Measurements from ENCODE around the gene CNIH3.

CNIH3 gene

GRCh38 chr1:224745924-224746323, 129.8 kb downstream of the CNIH3 start:
- DNase-seq (ENCODE audit: low read depth, low spot score), result no peak
- no peak for TF ChIP-seq POLR2AphosphoS5 (IDR thresholded peaks at IDR 0.05; ENCODE audit: borderline replicate concordance, low read depth, low read length)
- no peak for TF ChIP-seq EZH2 (IDR thresholded peaks at IDR 0.05)
- no peak for TF ChIP-seq FOXP2 (optimal IDR thresholded peaks at IDR 0.05; ENCODE audit: control extremely low read depth, extremely low read length, insufficient read depth)
- H3K27ac ChIP-seq, result no peak overlapping the region
- H3K9me3 ChIP-seq (ENCODE audit: low read depth, low read length), result no peaks in the 10 kb centered on the region
- no peak overlapping the region for H3K9ac ChIP-seq (ENCODE audit: insufficient read length)
- H3K36me3 ChIP-seq (ENCODE audit: insufficient read depth, low read length), result no peaks in the 10 kb centered on the region
- no peak overlapping the region for H3K4me3 ChIP-seq

- Histone ChIP-seq H3K9me3 (ENCODE audit: low read depth, low read length) (no peaks in the 10 kb centered on the region), H3K27ac (no peak overlapping the region), H3K36me3 (ENCODE audit: insufficient read depth, low read length) (no peaks in the 10 kb centered on the region), H3K9ac (ENCODE audit: insufficient read length) (no peak overlapping the region), H3K4me3 (no peak overlapping the region)
- no peak for DNase-seq (ENCODE audit: low read depth, low spot score)
- no peak for TF ChIP-seq EZH2 (IDR thresholded peaks at IDR 0.05)
- no peak for TF ChIP-seq FOXP2 (optimal IDR thresholded peaks at IDR 0.05; ENCODE audit: control extremely low read depth, extremely low read length, insufficient read depth)
- TF ChIP-seq POLR2AphosphoS5 (IDR thresholded peaks at IDR 0.05; ENCODE audit: borderline replicate concordance, low read depth, low read length), result no peak
Measured at GRCh38 chr1:224747578-224747977, 131.5 kb downstream of the CNIH3 start.

GRCh38 chr1:224749916-224750315, 133.8 kb downstream of the CNIH3 start:
- no peak for DNase-seq (ENCODE audit: low read depth, low spot score)
- H3K9me3 ChIP-seq (ENCODE audit: low read depth, low read length), result no peaks in the 10 kb centered on the region
- no peaks in the 10 kb centered on the region for H3K36me3 ChIP-seq (ENCODE audit: insufficient read depth, low read length)
- no peak overlapping the region for H3K9ac ChIP-seq (ENCODE audit: insufficient read length)
- TF ChIP-seq FOXP2 (optimal IDR thresholded peaks at IDR 0.05; ENCODE audit: control extremely low read depth, extremely low read length, insufficient read depth) (no peak), EZH2 (IDR thresholded peaks at IDR 0.05) (no peak), POLR2AphosphoS5 (IDR thresholded peaks at IDR 0.05; ENCODE audit: borderline replicate concordance, low read depth, low read length) (no peak)
- H3K27ac ChIP-seq, result no peak overlapping the region
- no peak overlapping the region for H3K4me3 ChIP-seq

- TF ChIP-seq EZH2 (IDR thresholded peaks at IDR 0.05) (no peak), POLR2AphosphoS5 (IDR thresholded peaks at IDR 0.05; ENCODE audit: borderline replicate concordance, low read depth, low read length) (no peak), FOXP2 (optimal IDR thresholded peaks at IDR 0.05; ENCODE audit: control extremely low read depth, extremely low read length, insufficient read depth) (no peak)
- H3K9me3 ChIP-seq (ENCODE audit: low read depth, low read length), result no peaks in the 10 kb centered on the region
- no peaks in the 10 kb centered on the region for H3K36me3 ChIP-seq (ENCODE audit: insufficient read depth, low read length)
- no peak overlapping the region for H3K4me3 ChIP-seq
- H3K27ac ChIP-seq, result no peak overlapping the region
- DNase-seq (ENCODE audit: low read depth, low spot score), result no peak
- H3K9ac ChIP-seq (ENCODE audit: insufficient read length), result no peak overlapping the region
Measured at GRCh38 chr1:224751624-224752311, 135.7 kb downstream of the CNIH3 start.

GRCh38 chr1:224753491-224753890, 137.4 kb downstream of the CNIH3 start:
- no peak for TF ChIP-seq EZH2 (IDR thresholded peaks at IDR 0.05)
- no peak for TF ChIP-seq POLR2AphosphoS5 (IDR thresholded peaks at IDR 0.05; ENCODE audit: borderline replicate concordance, low read depth, low read length)
- TF ChIP-seq FOXP2 (optimal IDR thresholded peaks at IDR 0.05; ENCODE audit: control extremely low read depth, extremely low read length, insufficient read depth), result no peak
- no peak for DNase-seq (ENCODE audit: low read depth, low spot score)
- Histone ChIP-seq H3K4me3 (no peak overlapping the region), H3K9me3 (ENCODE audit: low read depth, low read length) (no peaks in the 10 kb centered on the region), H3K9ac (ENCODE audit: insufficient read length) (no peak overlapping the region), H3K36me3 (ENCODE audit: insufficient read depth, low read length) (no peaks in the 10 kb centered on the region), H3K27ac (no peak overlapping the region)

GRCh38 chr1:224755586-224755985, 139.5 kb downstream of the CNIH3 start:
- no peak overlapping the region for H3K4me3 ChIP-seq
- TF ChIP-seq EZH2 (IDR thresholded peaks at IDR 0.05), result no peak
- no peak for TF ChIP-seq POLR2AphosphoS5 (IDR thresholded peaks at IDR 0.05; ENCODE audit: borderline replicate concordance, low read depth, low read length)
- no peak for TF ChIP-seq FOXP2 (optimal IDR thresholded peaks at IDR 0.05; ENCODE audit: control extremely low read depth, extremely low read length, insufficient read depth)
- no peak for DNase-seq (ENCODE audit: low read depth, low spot score)
- H3K27ac ChIP-seq, result no peak overlapping the region
- H3K9me3 ChIP-seq (ENCODE audit: low read depth, low read length), result no peaks in the 10 kb centered on the region
- H3K36me3 ChIP-seq (ENCODE audit: insufficient read depth, low read length), result no peaks in the 10 kb centered on the region
- no peak overlapping the region for H3K9ac ChIP-seq (ENCODE audit: insufficient read length)

- Histone ChIP-seq H3K36me3 (ENCODE audit: insufficient read depth, low read length) (no peaks in the 10 kb centered on the region), H3K27ac (no peak overlapping the region), H3K9me3 (ENCODE audit: low read depth, low read length) (no peaks in the 10 kb centered on the region), H3K4me3 (no peak overlapping the region), H3K9ac (ENCODE audit: insufficient read length) (no peak overlapping the region)
- no peak for DNase-seq (ENCODE audit: low read depth, low spot score)
- TF ChIP-seq POLR2AphosphoS5 (IDR thresholded peaks at IDR 0.05; ENCODE audit: borderline replicate concordance, low read depth, low read length) (no peak), EZH2 (IDR thresholded peaks at IDR 0.05) (no peak), FOXP2 (optimal IDR thresholded peaks at IDR 0.05; ENCODE audit: control extremely low read depth, extremely low read length, insufficient read depth) (no peak)
Measured at GRCh38 chr1:224757508-224757907, 141.4 kb downstream of the CNIH3 start.

GRCh38 chr1:224759135-224759534, 143.0 kb downstream of the CNIH3 start:
- TF ChIP-seq FOXP2 (optimal IDR thresholded peaks at IDR 0.05; ENCODE audit: control extremely low read depth, extremely low read length, insufficient read depth) (no peak), POLR2AphosphoS5 (IDR thresholded peaks at IDR 0.05; ENCODE audit: borderline replicate concordance, low read depth, low read length) (no peak), EZH2 (IDR thresholded peaks at IDR 0.05) (no peak)
- no peaks in the 10 kb centered on the region for H3K9me3 ChIP-seq (ENCODE audit: low read depth, low read length)
- H3K4me3 ChIP-seq, result no peak overlapping the region
- H3K9ac ChIP-seq (ENCODE audit: insufficient read length), result no peak overlapping the region
- no peaks in the 10 kb centered on the region for H3K36me3 ChIP-seq (ENCODE audit: insufficient read depth, low read length)
- no peak for DNase-seq (ENCODE audit: low read depth, low spot score)
- no peak overlapping the region for H3K27ac ChIP-seq

GRCh38 chr1:224759681-224760091, 143.6 kb downstream of the CNIH3 start:
- no peak for DNase-seq (ENCODE audit: low read depth, low spot score)
- Histone ChIP-seq H3K9ac (ENCODE audit: insufficient read length) (no peak overlapping the region), H3K4me3 (no peak overlapping the region), H3K9me3 (ENCODE audit: low read depth, low read length) (no peaks in the 10 kb centered on the region), H3K27ac (no peak overlapping the region), H3K36me3 (ENCODE audit: insufficient read depth, low read length) (no peaks in the 10 kb centered on the region)
- TF ChIP-seq EZH2 (IDR thresholded peaks at IDR 0.05), result no peak
- no peak for TF ChIP-seq POLR2AphosphoS5 (IDR thresholded peaks at IDR 0.05; ENCODE audit: borderline replicate concordance, low read depth, low read length)
- no peak for TF ChIP-seq FOXP2 (optimal IDR thresholded peaks at IDR 0.05; ENCODE audit: control extremely low read depth, extremely low read length, insufficient read depth)

Measured in SK-N-MC (cell line).